Loucy (cell line): ENCODE results near the gene PRPF38B.

ENCODE experiments used
- H2AFZ ChIP-seq: fragments of 200-600 bp; sonication (generic); 2 replicates; pipeline ENCODE4 v1.6.0; 2016; ENCODE audit warnings: antibody characterized with exemption, mild to moderate bottlenecking, low read length, moderate library complexity
- H3F3A ChIP-seq: fragments of 200-600 bp; 2 replicates; pipeline ENCODE4 v1.6.0; 2016; ENCODE audit warnings: antibody characterized with exemption, low read depth, mild to moderate bottlenecking
- H3K27me3 ChIP-seq: fragments of 200-600 bp; sonication (generic); 2 replicates; pipeline ENCODE4 v1.6.1; 2014; ENCODE audit warnings: low read length, mild to moderate bottlenecking; ENCODE audit not compliant: insufficient read depth, poor library complexity, severe bottlenecking
- H3K36me3 ChIP-seq: fragments of 200-600 bp; sonication (generic); 2 replicates; pipeline ENCODE4 v1.6.1; 2016; ENCODE audit warnings: low read length; ENCODE audit not compliant: insufficient read depth
- H3K4me1 ChIP-seq: fragments of 200-600 bp; sonication (generic); 2 replicates; pipeline ENCODE4 v1.5.1; 2014; ENCODE audit warnings: low read length, mild to moderate bottlenecking; ENCODE audit not compliant: insufficient read depth, poor library complexity, severe bottlenecking
- H3K4me2 ChIP-seq: fragments of 200-600 bp; sonication (generic); 2 replicates; pipeline ENCODE4 v1.6.0; 2014; ENCODE audit warnings: antibody characterized with exemption, low read length, low read depth, mild to moderate bottlenecking; ENCODE audit not compliant: poor library complexity, severe bottlenecking
- H3K4me3 ChIP-seq: fragments of 200-600 bp; sonication (generic); 2 replicates; pipeline ENCODE4 v1.5.1; 2014; ENCODE audit warnings: low read length, mild to moderate bottlenecking, mixed read lengths; ENCODE audit not compliant: poor library complexity, severe bottlenecking
- H3K79me2 ChIP-seq: fragments of 200-600 bp; sonication (generic); 2 replicates; pipeline ENCODE4 v1.6.1; 2014; ENCODE audit warnings: low read length; ENCODE audit not compliant: insufficient read depth
- H3K9ac ChIP-seq: fragments of 200-600 bp; sonication (generic); 2 replicates; pipeline ENCODE4 v1.6.0; 2014; ENCODE audit warnings: mild to moderate bottlenecking, low read depth, low read length, moderate library complexity; ENCODE audit not compliant: poor library complexity, severe bottlenecking
- H3K9me2 ChIP-seq: fragments of 200-600 bp; sonication (generic); replicated peaks from 2 replicates; pipeline ENCODE4 v1.6.1; 2016; ENCODE audit warnings: low read depth, low read length, mixed read lengths
- H3K9me3 ChIP-seq: fragments of 200-600 bp; sonication (generic); 2 replicates; pipeline ENCODE4 v1.6.1; 2014; ENCODE audit warnings: mild to moderate bottlenecking, antibody characterized with exemption, low read length, low read depth; ENCODE audit not compliant: insufficient read depth
- H4K20me1 ChIP-seq: fragments of 200-600 bp; sonication (generic); 2 replicates; pipeline ENCODE4 v1.6.0; 2014; ENCODE audit warnings: antibody characterized with exemption, low read length, mild to moderate bottlenecking; ENCODE audit not compliant: insufficient read depth, poor library complexity, severe bottlenecking
- CTCF ChIP-seq: fragments of 200-600 bp; sonication (generic); conservative IDR thresholded peaks from 2 replicates; pipeline ENCODE4 v1.5.1; 2014; ENCODE audit warnings: mild to moderate bottlenecking, antibody characterized with exemption, low read length
- EZH2phosphoT487 ChIP-seq: fragments of 200-600 bp; IDR thresholded peaks from 2 replicates; pipeline ENCODE4 v1.6.1; 2018; ENCODE audit warnings: antibody characterized with exemption, mild to moderate bottlenecking, moderate library complexity, borderline replicate concordance

The PRPF38B gene

GRCh38 chr1:108749081-108749480 is 57.0 kb downstream of the PRPF38B start:
- H3K4me1 ChIP-seq, result peaks cover 38% of the 10 kb centered on the region
- no peaks in the 10 kb centered on the region for H3F3A ChIP-seq
- H3K79me2 ChIP-seq, result peaks cover 49% of the 10 kb centered on the region
- no peaks in the 10 kb centered on the region for H3K9me3 ChIP-seq
- no peak overlapping the region for H3K9ac ChIP-seq
- H4K20me1 ChIP-seq, result peaks cover 33% of the 10 kb centered on the region
- peak overlapping the region; percentile 3 for H3K4me3 ChIP-seq
- no peaks in the 10 kb centered on the region for H3K27me3 ChIP-seq
- peak overlapping the region; percentile 87 for H3K4me2 ChIP-seq
- H3K36me3 ChIP-seq, result peaks cover 7% of the 10 kb centered on the region
- H3K9me2 ChIP-seq, result no peaks in the 10 kb centered on the region
- H2AFZ ChIP-seq, result no peak overlapping the region
- TF ChIP-seq CTCF (no peak), EZH2phosphoT487 (no peak)

DNA sequence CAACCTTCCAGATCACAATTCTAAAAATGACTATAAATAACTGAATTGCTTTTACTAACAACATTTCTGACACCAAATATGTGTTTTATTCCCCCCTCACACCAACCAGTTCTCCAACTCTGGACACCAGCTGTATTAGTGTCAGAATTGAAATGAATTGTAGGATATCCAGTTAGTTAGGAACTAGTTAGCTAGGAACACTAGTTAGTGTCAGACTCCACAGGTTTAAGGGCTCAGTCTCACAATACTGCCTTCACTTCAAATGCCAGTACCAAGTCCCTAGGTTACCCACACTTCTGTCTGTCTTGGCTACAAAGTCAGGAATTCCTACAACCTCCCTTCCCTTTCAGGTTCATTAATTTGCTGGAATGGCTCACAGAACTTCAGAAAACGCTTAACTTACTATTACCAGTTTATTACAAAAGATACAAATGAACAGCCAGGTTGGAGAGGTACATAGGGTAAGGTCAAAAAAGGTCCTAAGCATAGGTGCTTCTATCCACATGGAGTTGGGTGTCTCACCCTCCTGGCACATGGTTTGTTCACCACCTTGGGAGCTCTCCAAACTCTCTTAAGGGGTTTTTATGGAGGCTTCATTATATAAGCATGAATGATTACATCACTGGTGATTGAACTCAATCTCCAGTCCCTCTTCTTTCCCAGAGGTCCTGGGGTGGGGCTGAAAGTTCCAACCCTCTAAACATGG is 58.5 kb downstream of the PRPF38B start:
- TF ChIP-seq EZH2phosphoT487 (no peak), CTCF (no peak)
- Histone ChIP-seq H3K9me2 (no peaks in the 10 kb centered on the region), H3K9ac (no peak overlapping the region), H2AFZ (no peak overlapping the region), H3K27me3 (no peaks in the 10 kb centered on the region), H3K4me1 (peaks cover 38% of the 10 kb centered on the region), H3K4me2 (peak overlapping the region; percentile 43), H3K36me3 (peaks cover 13% of the 10 kb centered on the region), H3K79me2 (peaks cover 49% of the 10 kb centered on the region), H3F3A (no peaks in the 10 kb centered on the region), H4K20me1 (peaks cover 33% of the 10 kb centered on the region), H3K9me3 (no peaks in the 10 kb centered on the region), H3K4me3 (peak overlapping the region; percentile 9)
